H1 (cell line): ENCODE measurements around the gene SBK1. TPM values are rescaled to one million over a fixed set of nuclear protein-coding genes. Genes with fewer than 3 reads are reported as not detected.

Experiments
- HDAC2 ChIP-seq, 2 experiments: fragments of 300-600 bp in 1 of 2; sonication (generic) in 1 of 2; IDR thresholded peaks; 2 replicates each; pipeline ENCODE4 v1.6.1; 2011 to 2012; ENCODE audit warnings: low read depth in 2 of 2, low read length in 2 of 2, mild to moderate bottlenecking in 2 of 2, moderate library complexity in 2 of 2, borderline replicate concordance in 1 of 2, inconsistent platforms in 1 of 2
- RXRA ChIP-seq: IDR thresholded peaks from 2 replicates; pipeline ENCODE4 v1.6.1; 2011; ENCODE audit warnings: low read depth, mild to moderate bottlenecking, low read length, moderate library complexity; ENCODE audit not compliant: insufficient read depth
- SIN3A ChIP-seq, 2 experiments: IDR thresholded peaks in 1 of 2; conservative IDR thresholded peaks in 1 of 2; 2 replicates each; pipeline ENCODE4 v1.6.1; 2011 to 2012; ENCODE audit warnings: low read length in 2 of 2, improper control_type of control experiment in 1 of 2, low read depth in 1 of 2, mild to moderate bottlenecking in 1 of 2
- polyA plus RNA-seq, 7 experiments: library from polyadenylated mRNA; depleted of rRNA in 3 of 7; stranded (reverse) in 5 of 7; unstranded in 2 of 7; fragments of >200 nt in 5 of 7; fragments of 200-250 nt in 2 of 7; gene quantifications; 1 replicate in 5 of 7; 2 replicates in 1 of 7; 4 replicates in 1 of 7; pipeline versions ENCODE4 v1.2.1 to v1.2.3, GENCODE V29; 2011 to 2013; ENCODE audit warnings: missing spikeins in 2 of 7, mixed read lengths in 2 of 7
- total RNA-seq: library from RNA; stranded (reverse); fragmentation: NEBNext Ultra II Directional; extraction: Animal tissue kit (Norgen Biotek cat#: 25700); gene quantifications from 2 replicates; pipeline ENCODE4 v1.2.1, GENCODE V29; 2021

The SBK1 gene
- total and polyA plus RNA-seq, 2 of the 8 experiments (the other 6 are each of a cell fraction or from before 2014, with no cell fraction given) = 18.2 to 73.9 TPM

GRCh38 chr16:28267356-28267755, 25.0 kb upstream of the SBK1 start (continued):
- TF ChIP-seq SIN3A (conservative IDR thresholded peaks at IDR 0.05 in 1 of 2, IDR thresholded peaks at IDR 0.05 in 1 of 2; ENCODE audit: low read depth in 1 of 2, low read length in 2 of 2) (no peak), RXRA (no peak), HDAC2 (IDR thresholded peaks at IDR 0.05; ENCODE audit: borderline replicate concordance in 1 of 2, low read depth in 2 of 2, low read length in 2 of 2) (no peak)
